Activated CD4-positive, CD25-positive, alpha-beta regulatory T cell treated with anti-CD3 and anti-CD28 coated beads, Interleukin-2, amount 50 U/mL, for 72 hours (primary cell): ENCODE measurements around the gene ZNF496.
A peak's percentile ranks its signal among the peaks of the same experiment; 100 is the strongest.
"Not testable (repeated sequence)": the region's sequence is repeated elsewhere in the genome, so short reads cannot be mapped to it uniquely, and the experiment has no call there.

Source experiments
- DNase-seq: peaks from one replicate; pipeline ENCODE4 v3.0.0; 2021

Gene ZNF496

DNA sequence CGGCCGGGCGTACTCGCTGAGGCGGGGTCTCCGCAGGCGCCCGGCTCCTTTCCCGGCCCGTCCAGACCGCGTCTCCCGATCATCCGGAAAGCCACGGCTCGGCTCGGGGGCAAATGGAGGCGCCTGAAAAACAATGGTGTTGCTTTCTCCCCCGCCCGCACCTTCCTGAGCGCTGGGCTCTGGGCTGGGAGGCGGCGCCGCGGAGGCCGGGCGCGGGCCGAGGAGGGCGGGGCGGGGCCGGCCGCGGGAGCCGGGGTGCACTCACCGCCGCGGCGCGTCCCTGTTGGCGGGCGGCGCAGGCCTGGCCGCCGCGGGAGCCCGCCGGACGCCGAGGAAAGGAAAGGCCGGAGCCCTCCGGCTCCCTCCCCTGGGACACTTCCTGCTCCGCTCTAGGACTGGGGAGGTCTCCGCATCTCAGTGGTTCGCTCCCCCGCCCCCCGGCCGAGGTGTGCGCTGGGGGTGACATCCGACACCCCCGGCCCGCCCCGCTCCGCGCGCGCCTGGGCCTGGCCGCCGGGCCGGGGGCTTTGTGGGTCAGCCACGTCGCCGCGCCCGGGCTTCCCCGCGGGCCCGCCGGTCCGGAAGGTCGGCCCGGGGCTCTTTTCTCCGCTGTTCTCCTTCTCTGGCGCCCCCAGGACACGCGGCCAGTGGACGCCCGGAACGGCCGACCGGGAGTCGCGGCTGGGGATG is at the start of gene ZNF496:
ZNF496 (minus strand) TSS at position 343 of the 690 bp plus-strand sequence. CDS start 2,289 bp downstream, outside the sequence.
- peak; percentile 67 for DNase-seq

- DNase-seq: no peak
Measured at GRCh38 chr1:247378334-247379073, 46.8 kb upstream of the ZNF496 start.

DNA sequence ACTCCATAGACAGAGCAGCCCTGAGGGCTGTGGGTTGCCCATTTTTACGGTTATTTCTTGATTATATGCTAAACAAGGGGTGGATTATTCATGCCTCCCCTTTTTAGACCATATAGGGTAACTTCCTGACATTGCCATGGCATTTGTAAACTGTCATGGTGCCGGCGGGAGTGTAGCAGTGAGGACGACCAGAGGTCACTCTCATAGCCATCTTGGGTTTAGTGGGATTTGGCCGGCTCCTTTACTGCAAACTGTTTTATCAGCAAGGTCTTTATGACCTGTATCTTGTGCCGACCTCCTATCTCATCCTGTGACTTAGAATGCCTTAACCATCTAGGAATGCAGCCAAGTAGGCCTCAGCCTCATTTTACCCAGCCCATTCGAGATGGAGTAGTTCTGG is 46.0 kb upstream of the ZNF496 start:
- not testable (repeated sequence) for DNase-seq

- no peak for DNase-seq
Measured at GRCh38 chr1:247376659-247377058, 45.0 kb upstream of the ZNF496 start.

GRCh38 chr1:247375747-247376146 is 44.1 kb upstream of the ZNF496 start:
- no peak for DNase-seq

DNA sequence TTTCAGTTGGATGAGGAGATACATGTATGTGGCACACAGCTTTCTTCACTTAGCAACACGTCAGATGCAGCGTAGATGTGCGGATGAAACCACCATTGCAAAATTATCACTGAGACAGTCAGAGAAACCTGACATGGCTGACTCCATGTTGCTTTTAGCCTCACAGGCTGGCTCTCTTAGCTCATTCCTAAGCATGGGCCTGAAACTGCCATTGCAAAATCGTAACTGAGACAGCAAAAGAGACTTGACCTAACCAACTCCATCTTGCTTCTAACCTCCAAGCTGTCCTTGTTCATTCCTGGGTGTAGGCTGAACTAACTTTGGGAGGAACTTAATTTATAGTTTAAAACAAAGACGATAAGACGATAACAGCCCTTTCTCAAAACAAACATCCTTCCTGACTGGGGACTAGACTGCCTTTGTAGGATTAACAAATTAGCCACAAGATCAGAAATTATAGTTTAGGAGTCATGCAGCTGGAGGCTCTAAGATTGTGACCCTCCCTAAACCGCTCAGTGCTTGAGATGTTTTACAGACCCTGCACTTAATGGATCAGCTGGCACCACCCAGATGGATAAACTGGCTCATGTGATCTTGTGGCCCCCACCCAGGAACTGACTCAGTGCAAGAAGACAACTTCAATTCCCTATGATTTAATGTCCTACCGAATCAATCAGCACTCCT is 43.1 kb upstream of the ZNF496 start:
- not testable (repeated sequence) for DNase-seq

GRCh38 chr1:247373721-247374141 is 42.1 kb upstream of the ZNF496 start:
- DNase-seq: peak; percentile 32

GRCh38 chr1:247371801-247372259 is 40.2 kb upstream of the ZNF496 start:
- DNase-seq: no peak

DNA sequence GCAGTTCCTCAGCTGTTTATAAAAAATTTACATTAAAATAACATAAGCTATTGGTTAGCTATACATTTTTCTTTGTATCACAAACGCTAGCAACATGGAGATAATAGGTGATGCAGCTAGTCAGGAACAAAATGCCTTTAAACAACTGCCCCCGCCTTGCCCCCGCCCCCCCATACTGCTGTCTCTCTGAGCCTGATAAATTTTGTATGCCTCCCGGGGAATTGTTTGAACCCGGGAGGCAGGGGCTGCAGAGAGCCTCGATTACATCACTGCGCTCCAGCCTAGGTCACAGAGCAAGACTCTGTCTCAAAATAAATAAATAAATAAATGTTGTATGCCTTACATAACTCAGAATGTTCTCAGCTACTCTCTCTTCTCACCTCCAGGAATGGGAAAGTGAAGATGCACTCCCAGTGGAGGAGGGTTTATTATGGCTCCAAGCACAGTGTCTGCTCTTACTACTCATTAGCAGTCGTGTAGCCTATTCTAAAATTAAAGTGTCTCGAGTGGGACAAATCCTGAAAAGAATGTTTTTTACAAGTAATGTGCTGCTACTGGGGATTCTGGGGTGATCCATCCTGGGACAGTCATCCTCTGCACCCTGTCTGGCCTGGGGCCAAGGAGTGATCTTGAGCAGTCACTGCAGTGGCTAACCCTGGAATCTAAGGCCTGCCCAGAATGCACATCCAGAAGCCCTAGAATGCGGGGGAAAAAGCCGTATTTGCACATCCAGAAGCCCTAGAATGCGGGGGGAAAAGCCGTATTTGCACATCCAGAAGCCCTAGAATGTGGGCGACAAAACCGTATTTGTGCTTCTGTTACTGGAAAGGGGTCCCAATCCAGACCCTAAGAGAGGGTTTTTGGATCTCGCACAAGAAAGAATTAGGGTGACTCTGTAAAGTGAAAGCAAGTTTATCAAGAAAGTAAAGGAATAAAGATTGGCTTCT is 39.4 kb upstream of the ZNF496 start:
- no peak for DNase-seq

GRCh38 chr1:247368490-247369145 is 37.0 kb upstream of the ZNF496 start:
- DNase-seq: no peak

- DNase-seq: no peak
Measured at GRCh38 chr1:247367786-247368422, 36.2 kb upstream of the ZNF496 start.

GRCh38 chr1:247366926-247367645 is 35.4 kb upstream of the ZNF496 start:
- no peak for DNase-seq

DNA sequence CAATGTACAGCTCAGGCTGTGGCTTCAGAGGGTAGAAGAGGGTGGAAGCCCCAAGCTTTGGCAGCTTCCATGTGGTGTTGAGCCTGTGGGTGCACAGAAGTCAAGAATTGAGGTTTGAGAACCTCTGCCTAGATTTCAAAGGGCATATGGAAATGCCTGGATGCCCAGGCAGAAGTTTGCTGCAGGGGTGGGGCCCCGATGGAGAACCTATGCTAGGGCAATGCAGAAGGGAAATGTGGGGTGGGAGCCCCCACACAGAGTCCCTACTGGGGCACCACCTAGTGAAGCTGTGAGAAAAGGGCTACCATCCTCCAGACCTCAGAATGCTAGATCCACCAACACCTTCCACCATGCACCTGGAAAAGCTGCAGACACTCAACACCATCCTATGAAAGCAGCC is 34.7 kb upstream of the ZNF496 start:
- DNase-seq: not testable (repeated sequence)

- no peak for DNase-seq
Measured at GRCh38 chr1:247365023-247365422, 33.4 kb upstream of the ZNF496 start.

DNA sequence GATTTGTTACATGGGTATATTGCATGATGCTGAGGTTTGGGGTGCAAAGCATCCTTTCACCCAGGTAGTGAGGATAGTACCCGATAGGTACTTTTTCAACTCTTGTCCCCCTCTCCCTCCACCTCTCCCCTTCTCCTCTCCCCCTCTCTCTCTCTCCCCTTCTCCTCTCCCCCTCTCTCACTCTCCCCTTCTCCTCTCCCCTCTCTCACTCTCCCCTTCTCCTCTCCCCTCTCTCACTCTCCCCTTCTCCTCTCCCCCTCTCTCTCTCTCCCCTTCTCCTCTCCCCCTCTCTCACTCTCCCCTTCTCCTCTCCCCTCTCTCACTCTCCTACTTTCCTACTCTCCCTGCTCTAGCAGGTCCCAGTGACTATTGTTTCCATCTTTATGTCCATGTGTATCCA is 31.3 kb upstream of the ZNF496 start:
- not testable (repeated sequence) for DNase-seq

DNA sequence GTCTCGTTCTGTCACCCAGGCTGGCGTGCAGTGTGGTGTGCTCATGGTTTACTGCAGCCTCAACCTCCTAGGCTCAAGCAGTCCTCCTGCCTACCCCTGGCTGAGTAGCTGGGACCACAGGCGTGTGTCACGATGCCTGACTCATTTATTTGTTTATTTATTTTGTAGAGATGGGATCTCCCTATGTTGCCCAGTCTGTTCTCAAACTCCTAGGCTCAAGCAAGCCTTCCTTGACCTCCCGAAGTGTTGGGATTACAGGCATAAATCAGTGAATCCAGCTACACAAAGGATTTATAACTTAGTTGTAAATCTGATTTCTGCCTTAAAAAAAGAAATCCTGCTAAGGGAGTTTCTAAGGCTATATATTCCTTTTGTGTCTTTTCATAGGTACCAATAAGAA is 30.5 kb upstream of the ZNF496 start:
- DNase-seq: no peak

DNA sequence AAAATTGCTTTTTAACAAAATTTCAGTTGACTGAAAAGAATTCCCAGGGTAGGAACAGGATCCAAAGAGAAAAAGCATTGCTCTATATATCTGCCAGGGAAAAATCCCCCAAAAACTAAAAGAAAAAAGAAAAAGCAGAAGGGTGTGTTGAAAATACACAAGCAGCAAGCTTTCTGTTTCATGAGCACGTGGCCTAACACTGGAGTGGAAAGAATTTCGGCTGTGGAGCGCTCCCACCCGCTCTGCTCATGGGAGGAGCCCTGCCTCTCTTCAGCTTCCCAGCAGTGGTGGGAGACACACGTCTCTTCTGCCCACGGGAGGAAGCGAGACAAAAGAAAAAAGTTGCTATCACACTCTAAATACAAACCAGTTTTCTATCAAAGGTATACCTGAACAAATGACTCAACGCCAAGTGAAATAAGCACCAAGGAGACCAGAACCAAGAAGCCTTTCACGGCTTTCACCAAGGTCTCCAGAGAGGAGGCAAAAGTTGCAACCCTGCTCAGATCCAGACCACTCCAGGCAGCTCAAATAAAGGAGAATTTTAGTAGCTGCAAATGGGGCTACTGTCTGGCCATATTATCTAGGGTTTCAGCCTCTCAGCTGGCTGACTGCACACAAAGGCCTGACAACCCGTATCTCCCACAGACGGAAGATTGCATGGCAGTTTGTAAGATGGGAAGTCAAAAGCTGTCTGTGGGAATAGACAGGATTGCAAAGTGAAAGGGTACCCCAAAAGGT is 29.5 kb upstream of the ZNF496 start:
- DNase-seq: no peak

DNA sequence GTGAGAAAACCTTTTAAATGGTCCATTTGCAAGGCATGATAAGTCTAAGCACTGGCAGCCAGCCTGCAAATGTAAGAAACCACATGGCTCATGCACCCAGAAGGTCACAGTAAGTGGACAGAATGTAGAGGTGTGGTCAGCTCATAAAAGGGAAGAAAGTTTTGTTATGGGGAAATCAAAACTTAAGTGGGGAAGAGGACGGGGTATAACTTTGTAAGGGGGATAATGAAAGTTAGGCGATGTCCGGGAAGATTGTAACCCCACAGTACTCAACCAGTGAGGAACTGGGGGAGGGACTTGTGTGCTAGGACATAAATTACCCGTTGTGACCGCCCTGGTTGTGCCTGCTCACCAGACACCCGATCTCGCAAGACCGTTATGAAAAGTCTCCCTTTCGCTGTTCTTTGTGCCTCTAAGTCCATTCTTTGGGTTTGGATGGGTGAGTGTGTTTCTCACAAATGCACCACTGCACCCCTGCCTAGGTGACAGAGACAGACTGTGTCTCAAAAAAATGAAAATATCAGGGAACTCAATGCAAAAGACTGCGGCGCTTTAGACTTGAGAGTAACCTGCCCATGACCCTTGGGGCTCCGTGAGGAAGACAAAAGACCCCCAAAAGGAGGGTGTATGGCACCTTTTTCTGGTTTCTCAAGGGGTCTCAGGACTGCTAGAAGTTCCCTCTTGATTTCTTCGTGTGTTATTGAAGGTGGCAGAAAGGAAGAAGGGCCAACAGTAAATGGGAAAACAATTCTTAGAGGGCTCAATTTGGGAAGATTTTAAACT is 28.6 kb upstream of the ZNF496 start:
- no peak for DNase-seq

DNA sequence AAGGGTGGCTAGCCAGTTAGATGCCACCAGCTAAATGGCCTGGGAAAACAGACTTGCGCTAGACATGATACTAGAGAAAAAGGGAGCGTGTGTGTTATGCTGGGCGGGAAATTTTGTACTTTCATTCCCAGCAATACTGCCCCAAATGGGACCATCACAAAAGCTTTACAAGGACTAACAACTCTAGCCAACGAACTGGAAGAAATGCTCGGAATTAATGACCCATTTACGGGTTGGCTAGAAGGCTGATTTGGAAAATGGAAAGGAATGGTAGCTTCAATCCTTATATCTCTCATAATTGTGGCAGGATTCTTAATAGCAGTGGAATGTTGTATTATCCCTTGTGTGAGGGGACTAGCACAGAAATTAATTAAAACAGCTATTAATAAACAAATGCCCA is 27.9 kb upstream of the ZNF496 start:
- no peak for DNase-seq
